ENCODE results near the gene LTB4R.

- TF ChIP-seq, protein P1, sequence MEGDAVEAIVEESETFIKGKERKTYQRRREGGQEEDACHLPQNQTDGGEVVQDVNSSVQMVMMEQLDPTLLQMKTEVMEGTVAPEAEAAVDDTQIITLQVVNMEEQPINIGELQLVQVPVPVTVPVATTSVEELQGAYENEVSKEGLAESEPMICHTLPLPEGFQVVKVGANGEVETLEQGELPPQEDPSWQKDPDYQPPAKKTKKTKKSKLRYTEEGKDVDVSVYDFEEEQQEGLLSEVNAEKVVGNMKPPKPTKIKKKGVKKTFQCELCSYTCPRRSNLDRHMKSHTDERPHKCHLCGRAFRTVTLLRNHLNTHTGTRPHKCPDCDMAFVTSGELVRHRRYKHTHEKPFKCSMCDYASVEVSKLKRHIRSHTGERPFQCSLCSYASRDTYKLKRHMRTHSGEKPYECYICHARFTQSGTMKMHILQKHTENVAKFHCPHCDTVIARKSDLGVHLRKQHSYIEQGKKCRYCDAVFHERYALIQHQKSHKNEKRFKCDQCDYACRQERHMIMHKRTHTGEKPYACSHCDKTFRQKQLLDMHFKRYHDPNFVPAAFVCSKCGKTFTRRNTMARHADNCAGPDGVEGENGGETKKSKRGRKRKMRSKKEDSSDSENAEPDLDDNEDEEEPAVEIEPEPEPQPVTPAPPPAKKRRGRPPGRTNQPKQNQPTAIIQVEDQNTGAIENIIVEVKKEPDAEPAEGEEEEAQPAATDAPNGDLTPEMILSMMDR (conservative IDR thresholded peaks at IDR 0.05), result no peak
- no peak for TF ChIP-seq ZFX (IDR thresholded peaks at IDR 0.05)
Measured at GRCh38 chr14:24361326-24361725, 50.0 kb downstream of the LTB4R start.

Measured in C4-2B (cell line).